ENCODE results near the gene ATG12.
"Not testable (repeated sequence)": the region's sequence is repeated elsewhere in the genome, so short reads cannot be mapped to it uniquely, and the experiment has no call there.

ATG12 gene

GRCh38 chr5:115815693-115816225, 25.6 kb downstream of the ATG12 start:
- H3K27me3 ChIP-seq (ENCODE audit: control insufficient read depth, insufficient read depth, low read length), result peaks cover 44% of the 10 kb centered on the region
- peaks cover 5% of the 10 kb centered on the region for H3K4me1 ChIP-seq (ENCODE audit: control insufficient read depth, insufficient read depth, low read length)
- H3K4me3 ChIP-seq (ENCODE audit: low read depth, low read length), result peak overlapping the region; percentile 96
- peak overlapping the region; percentile 80 for H3K9ac ChIP-seq (ENCODE audit: low read depth, low read length)
- peaks cover 2% of the 10 kb centered on the region for H3K36me3 ChIP-seq (ENCODE audit: control insufficient read depth, insufficient read depth, low read length)
- H3K9me3 ChIP-seq (ENCODE audit: control insufficient read depth, insufficient read depth, low read length), result no peaks in the 10 kb centered on the region

DNA sequence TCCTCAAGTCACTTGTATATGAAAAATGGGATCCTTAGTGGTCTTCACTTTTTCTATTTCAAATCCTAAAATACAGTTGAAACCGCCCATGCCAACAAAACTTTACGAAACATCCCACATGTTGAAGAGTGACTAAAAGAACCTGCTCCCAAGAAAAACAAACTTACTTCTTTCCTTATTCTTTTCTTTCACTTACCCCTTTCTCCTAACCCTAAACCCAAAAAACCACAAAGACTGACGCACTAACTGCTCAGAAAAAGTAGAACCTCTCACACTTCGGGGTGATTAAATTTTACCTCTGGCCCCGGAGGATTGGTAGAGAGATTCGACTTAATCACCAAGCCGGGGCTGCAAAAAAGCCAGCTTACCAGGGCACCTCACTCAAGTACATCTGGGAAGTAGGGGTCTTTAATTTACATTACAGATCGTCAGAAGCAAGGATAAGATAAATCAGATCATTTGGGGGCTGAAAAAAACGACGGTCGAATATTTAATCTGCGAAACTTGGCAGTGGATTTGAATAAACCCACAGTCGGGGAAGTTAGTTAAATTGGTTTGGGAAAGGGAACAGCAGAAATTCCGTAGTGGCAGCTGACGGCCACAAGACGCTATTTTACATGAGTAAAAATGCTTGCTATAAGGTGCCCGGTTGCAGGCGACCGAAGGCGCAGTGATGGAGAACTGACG, 26.2 kb downstream of the ATG12 start:
- Histone ChIP-seq H3K9me3 (ENCODE audit: control insufficient read depth, insufficient read depth, low read length) (no peaks in the 10 kb centered on the region), H3K36me3 (ENCODE audit: control insufficient read depth, insufficient read depth, low read length) (peaks cover 2% of the 10 kb centered on the region), H3K4me3 (ENCODE audit: low read depth, low read length) (peak overlapping the region; percentile 96), H3K9ac (ENCODE audit: low read depth, low read length) (no peak overlapping the region), H3K27me3 (ENCODE audit: control insufficient read depth, insufficient read depth, low read length) (peaks cover 44% of the 10 kb centered on the region), H3K4me1 (ENCODE audit: control insufficient read depth, insufficient read depth, low read length) (peaks cover 5% of the 10 kb centered on the region)

DNA sequence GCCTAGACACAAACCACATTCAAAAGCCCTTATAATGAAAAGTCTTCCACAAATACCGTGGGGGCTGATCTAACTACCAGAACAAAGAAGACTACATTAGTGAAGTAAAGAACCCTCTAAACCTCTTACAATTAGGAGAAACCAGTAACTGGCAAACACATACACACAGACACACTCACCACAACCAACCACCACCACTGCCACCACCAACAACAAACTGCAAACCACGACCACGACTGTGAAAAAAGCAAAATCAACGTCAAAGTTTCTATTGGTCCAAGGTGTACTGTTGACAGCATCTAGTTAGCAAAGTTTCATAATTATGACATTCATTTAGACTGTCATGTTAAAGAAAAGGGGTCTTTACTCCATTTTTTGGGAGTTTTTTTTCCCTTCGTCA, 27.6 kb downstream of the ATG12 start:
- no peaks in the 10 kb centered on the region for H3K9me3 ChIP-seq (ENCODE audit: control insufficient read depth, insufficient read depth, low read length)
- peaks cover 44% of the 10 kb centered on the region for H3K27me3 ChIP-seq (ENCODE audit: control insufficient read depth, insufficient read depth, low read length)
- H3K4me1 ChIP-seq (ENCODE audit: control insufficient read depth, insufficient read depth, low read length), result peaks cover 5% of the 10 kb centered on the region
- H3K4me3 ChIP-seq (ENCODE audit: low read depth, low read length), result no peak overlapping the region
- peaks cover 2% of the 10 kb centered on the region for H3K36me3 ChIP-seq (ENCODE audit: control insufficient read depth, insufficient read depth, low read length)
- H3K9ac ChIP-seq (ENCODE audit: low read depth, low read length), result no peak overlapping the region

GRCh38 chr5:115812372-115812771, 29.0 kb downstream of the ATG12 start:
- Histone ChIP-seq H3K4me1 (ENCODE audit: control insufficient read depth, insufficient read depth, low read length) (peaks cover 5% of the 10 kb centered on the region), H3K4me3 (ENCODE audit: low read depth, low read length) (no peak overlapping the region), H3K27me3 (ENCODE audit: control insufficient read depth, insufficient read depth, low read length) (peaks cover 39% of the 10 kb centered on the region), H3K9me3 (ENCODE audit: control insufficient read depth, insufficient read depth, low read length) (no peaks in the 10 kb centered on the region), H3K36me3 (ENCODE audit: control insufficient read depth, insufficient read depth, low read length) (peaks cover 2% of the 10 kb centered on the region), H3K9ac (ENCODE audit: low read depth, low read length) (no peak overlapping the region)

DNA sequence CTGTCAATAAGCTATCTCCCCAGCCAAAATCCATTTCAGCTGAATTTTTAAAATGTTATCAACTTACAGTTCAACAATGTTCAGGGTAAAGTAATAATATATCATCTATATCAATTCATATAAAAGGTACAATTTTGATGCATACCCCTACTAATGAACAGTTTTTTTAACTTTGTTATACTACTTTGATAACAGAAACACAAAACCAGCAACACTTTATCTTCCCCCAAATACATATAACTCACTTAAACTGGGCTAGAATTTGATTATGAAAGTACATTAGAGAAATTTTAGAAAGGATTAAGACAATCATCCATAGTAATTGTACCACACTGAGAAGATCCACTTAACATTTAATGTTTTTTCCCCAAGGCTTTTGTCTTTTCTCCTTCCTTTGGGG, 30.0 kb downstream of the ATG12 start:
- Histone ChIP-seq H3K4me3 (ENCODE audit: low read depth, low read length) (no peak overlapping the region), H3K9me3 (ENCODE audit: control insufficient read depth, insufficient read depth, low read length) (no peaks in the 10 kb centered on the region), H3K36me3 (ENCODE audit: control insufficient read depth, insufficient read depth, low read length) (peaks cover 2% of the 10 kb centered on the region), H3K9ac (ENCODE audit: low read depth, low read length) (no peak overlapping the region), H3K27me3 (ENCODE audit: control insufficient read depth, insufficient read depth, low read length) (peaks cover 31% of the 10 kb centered on the region), H3K4me1 (ENCODE audit: control insufficient read depth, insufficient read depth, low read length) (peaks cover 5% of the 10 kb centered on the region)

GRCh38 chr5:115810761-115811160, 30.6 kb downstream of the ATG12 start:
- Histone ChIP-seq H3K9ac (ENCODE audit: low read depth, low read length) (no peak overlapping the region), H3K4me3 (ENCODE audit: low read depth, low read length) (no peak overlapping the region), H3K9me3 (ENCODE audit: control insufficient read depth, insufficient read depth, low read length) (no peaks in the 10 kb centered on the region), H3K27me3 (ENCODE audit: control insufficient read depth, insufficient read depth, low read length) (peaks cover 25% of the 10 kb centered on the region), H3K4me1 (ENCODE audit: control insufficient read depth, insufficient read depth, low read length) (peaks cover 5% of the 10 kb centered on the region), H3K36me3 (ENCODE audit: control insufficient read depth, insufficient read depth, low read length) (peaks cover 2% of the 10 kb centered on the region)

DNA sequence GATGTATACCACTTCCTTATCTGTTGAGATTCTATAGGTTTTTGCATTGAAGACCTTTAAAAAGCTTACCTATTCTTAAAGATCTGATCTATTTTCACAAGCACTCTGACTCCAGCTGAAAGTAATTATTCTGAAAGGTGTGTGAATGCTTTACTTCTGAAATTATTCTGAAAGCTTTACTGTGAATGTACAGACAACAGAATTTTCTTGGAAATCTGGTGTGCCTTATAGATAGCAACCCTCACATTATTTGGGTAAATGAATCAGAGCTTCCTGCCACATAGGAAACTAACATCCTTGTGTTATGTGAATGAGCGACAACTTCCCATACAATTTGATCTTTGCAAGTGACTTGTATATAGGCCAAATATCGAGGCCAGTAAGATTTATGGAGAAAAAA, 31.4 kb downstream of the ATG12 start:
- H3K9ac ChIP-seq (ENCODE audit: low read depth, low read length), result no peak overlapping the region
- H3K27me3 ChIP-seq (ENCODE audit: control insufficient read depth, insufficient read depth, low read length), result peaks cover 17% of the 10 kb centered on the region
- H3K4me3 ChIP-seq (ENCODE audit: low read depth, low read length), result no peak overlapping the region
- no peaks in the 10 kb centered on the region for H3K36me3 ChIP-seq (ENCODE audit: control insufficient read depth, insufficient read depth, low read length)
- peaks cover 5% of the 10 kb centered on the region for H3K4me1 ChIP-seq (ENCODE audit: control insufficient read depth, insufficient read depth, low read length)
- no peaks in the 10 kb centered on the region for H3K9me3 ChIP-seq (ENCODE audit: control insufficient read depth, insufficient read depth, low read length)

- H3K9ac ChIP-seq (ENCODE audit: low read depth, low read length); H3K36me3 ChIP-seq (ENCODE audit: control insufficient read depth, insufficient read depth, low read length); H3K4me1 ChIP-seq (ENCODE audit: control insufficient read depth, insufficient read depth, low read length): not testable (repeated sequence)
These were observed 33.3 kb downstream of the ATG12 start for GRCh38 chr5:115808066-115808465.

GRCh38 chr5:115807654-115808052, 33.7 kb downstream of the ATG12 start:
- no peak overlapping the region for H3K4me3 ChIP-seq (ENCODE audit: low read depth, low read length)
- no peak overlapping the region for H3K9ac ChIP-seq (ENCODE audit: low read depth, low read length)
- H3K27me3 ChIP-seq (ENCODE audit: control insufficient read depth, insufficient read depth, low read length), result no peaks in the 10 kb centered on the region
- no peaks in the 10 kb centered on the region for H3K9me3 ChIP-seq (ENCODE audit: control insufficient read depth, insufficient read depth, low read length)
- H3K4me1 ChIP-seq (ENCODE audit: control insufficient read depth, insufficient read depth, low read length), result no peaks in the 10 kb centered on the region
- no peaks in the 10 kb centered on the region for H3K36me3 ChIP-seq (ENCODE audit: control insufficient read depth, insufficient read depth, low read length)

More at GRCh38 chr5:115808066-115808465, 33.3 kb downstream of the ATG12 start:
- not testable (repeated sequence) for H3K4me3 ChIP-seq (ENCODE audit: low read depth, low read length); H3K27me3 ChIP-seq (ENCODE audit: control insufficient read depth, insufficient read depth, low read length); H3K9me3 ChIP-seq (ENCODE audit: control insufficient read depth, insufficient read depth, low read length)

GRCh38 chr5:115806986-115807653, 34.2 kb downstream of the ATG12 start:
- Histone ChIP-seq H3K27me3 (ENCODE audit: control insufficient read depth, insufficient read depth, low read length) (no peaks in the 10 kb centered on the region), H3K9ac (ENCODE audit: low read depth, low read length) (no peak overlapping the region), H3K4me1 (ENCODE audit: control insufficient read depth, insufficient read depth, low read length) (no peaks in the 10 kb centered on the region), H3K9me3 (ENCODE audit: control insufficient read depth, insufficient read depth, low read length) (no peaks in the 10 kb centered on the region), H3K36me3 (ENCODE audit: control insufficient read depth, insufficient read depth, low read length) (no peaks in the 10 kb centered on the region), H3K4me3 (ENCODE audit: low read depth, low read length) (no peak overlapping the region)

DNA sequence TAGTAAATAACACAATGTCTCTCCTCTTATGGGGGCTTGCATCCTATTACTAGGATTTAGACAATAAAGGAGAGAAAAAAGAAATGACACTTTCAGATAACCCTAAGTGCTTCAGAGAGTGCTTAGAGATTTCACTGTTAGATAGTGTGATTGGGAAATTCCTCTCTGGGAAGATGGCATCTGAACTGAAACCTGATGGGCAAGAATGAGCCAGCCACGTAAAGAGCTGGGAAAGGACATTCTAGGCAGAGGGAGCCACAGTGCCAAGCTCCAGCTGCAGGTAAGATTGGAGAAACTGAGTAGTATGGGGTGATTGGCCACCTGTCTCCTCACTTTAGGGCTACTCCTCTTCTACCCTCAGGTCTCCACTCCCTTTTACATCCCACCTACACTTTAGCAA, 39.4 kb downstream of the ATG12 start:
- no peaks in the 10 kb centered on the region for H3K9me3 ChIP-seq (ENCODE audit: control insufficient read depth, insufficient read depth, low read length)
- no peaks in the 10 kb centered on the region for H3K27me3 ChIP-seq (ENCODE audit: control insufficient read depth, insufficient read depth, low read length)
- no peaks in the 10 kb centered on the region for H3K4me1 ChIP-seq (ENCODE audit: control insufficient read depth, insufficient read depth, low read length)
- no peaks in the 10 kb centered on the region for H3K36me3 ChIP-seq (ENCODE audit: control insufficient read depth, insufficient read depth, low read length)
- H3K4me3 ChIP-seq (ENCODE audit: low read depth, low read length), result no peak overlapping the region
- H3K9ac ChIP-seq (ENCODE audit: low read depth, low read length), result no peak overlapping the region

DNA sequence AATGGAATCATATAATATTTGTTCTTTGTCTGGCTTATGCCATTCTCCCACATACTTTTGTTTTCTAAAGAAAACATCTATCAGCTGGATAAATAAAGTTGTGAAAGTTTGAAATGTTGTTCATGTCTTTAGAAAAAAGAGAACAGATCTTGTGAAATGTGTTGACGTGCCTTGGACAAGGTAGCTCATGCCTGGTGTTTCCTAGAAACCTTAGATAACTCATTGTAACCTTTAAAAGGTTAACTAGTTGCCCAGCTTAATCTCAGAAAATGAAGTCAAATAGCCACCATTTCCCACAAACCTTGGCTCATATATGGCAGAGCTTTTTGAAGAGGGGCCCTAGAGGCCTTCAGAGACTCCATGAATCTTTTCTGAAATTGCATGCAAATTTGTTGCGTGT, 40.2 kb downstream of the ATG12 start:
- Histone ChIP-seq H3K27me3 (ENCODE audit: control insufficient read depth, insufficient read depth, low read length) (no peaks in the 10 kb centered on the region), H3K9ac (ENCODE audit: low read depth, low read length) (no peak overlapping the region), H3K36me3 (ENCODE audit: control insufficient read depth, insufficient read depth, low read length) (no peaks in the 10 kb centered on the region), H3K4me3 (ENCODE audit: low read depth, low read length) (no peak overlapping the region), H3K4me1 (ENCODE audit: control insufficient read depth, insufficient read depth, low read length) (no peaks in the 10 kb centered on the region), H3K9me3 (ENCODE audit: control insufficient read depth, insufficient read depth, low read length) (no peaks in the 10 kb centered on the region)

Measured in iPS-15b (cell line).